Middle frontal gyrus (tissue), 1 donor: Measurements from ENCODE around the gene LYST.
"Not testable (repeated sequence)": the region's sequence is repeated elsewhere in the genome, so short reads cannot be mapped to it uniquely, and the experiment has no call there.

Experiments
- DNase-seq: peaks from one replicate; pipeline ENCODE4 v3.0.0-alpha.2; 2015; ENCODE audit warnings: low spot score; ENCODE audit errors: extremely low spot score

The LYST gene

DNA sequence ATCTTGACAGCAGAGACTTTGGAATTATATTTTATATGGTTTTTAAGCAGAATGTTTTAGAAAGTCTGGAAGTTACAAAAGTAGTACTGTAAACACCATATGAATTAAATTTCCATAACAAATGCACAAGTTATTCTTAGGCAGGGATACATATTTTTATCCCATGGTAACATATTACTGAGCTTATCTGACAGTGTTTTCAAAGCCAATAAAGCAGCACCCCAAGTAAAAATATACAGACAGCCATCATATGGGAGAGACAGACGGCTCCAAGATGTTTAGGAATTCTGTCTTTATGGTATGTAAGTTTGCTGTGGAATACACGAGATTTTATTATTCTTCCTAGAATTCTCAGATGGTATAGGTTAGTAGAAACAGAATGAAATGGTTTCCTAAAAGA is 205.1 kb downstream of the LYST start:
- no peak for DNase-seq

- DNase-seq, result no peak
These were observed 207.4 kb downstream of the LYST start for GRCh38 chr1:235659186-235659771.

DNA sequence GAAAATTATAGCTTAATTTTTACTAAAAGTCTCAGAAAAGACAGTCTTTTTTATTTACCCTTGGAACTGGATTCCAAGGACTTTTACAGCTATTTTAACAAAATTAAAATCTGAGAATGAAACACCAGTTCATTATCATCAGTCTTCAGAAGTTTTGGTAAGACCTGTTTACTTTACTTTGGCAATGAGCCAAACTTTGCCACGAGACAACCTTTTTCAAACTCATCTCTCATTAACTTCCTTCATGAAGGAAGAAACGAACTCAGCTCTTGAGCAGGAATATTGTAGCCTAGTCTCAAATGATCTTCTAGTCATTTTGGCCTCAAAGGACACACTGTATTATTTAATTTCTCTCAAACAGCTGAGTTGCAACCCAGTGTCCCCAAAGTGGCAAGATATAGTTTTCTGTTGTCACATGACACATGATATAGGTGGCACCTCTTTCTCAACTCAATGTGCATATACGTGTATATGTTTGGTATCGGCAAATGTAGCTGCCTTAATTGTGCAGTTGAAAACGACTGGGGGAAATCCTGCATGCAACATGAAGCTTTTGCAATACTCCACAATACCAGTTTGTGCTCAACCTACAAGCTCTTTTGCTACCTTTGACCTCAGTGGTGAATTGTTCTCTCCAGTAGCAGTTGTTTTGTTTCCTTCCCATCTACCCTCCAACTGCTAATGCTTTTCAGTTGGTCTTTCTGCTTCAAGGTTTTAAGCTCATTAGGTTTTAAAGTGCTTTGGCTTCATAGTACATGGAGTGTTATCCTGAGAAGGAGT is 208.8 kb downstream of the LYST start:
- DNase-seq, result no peak

DNA sequence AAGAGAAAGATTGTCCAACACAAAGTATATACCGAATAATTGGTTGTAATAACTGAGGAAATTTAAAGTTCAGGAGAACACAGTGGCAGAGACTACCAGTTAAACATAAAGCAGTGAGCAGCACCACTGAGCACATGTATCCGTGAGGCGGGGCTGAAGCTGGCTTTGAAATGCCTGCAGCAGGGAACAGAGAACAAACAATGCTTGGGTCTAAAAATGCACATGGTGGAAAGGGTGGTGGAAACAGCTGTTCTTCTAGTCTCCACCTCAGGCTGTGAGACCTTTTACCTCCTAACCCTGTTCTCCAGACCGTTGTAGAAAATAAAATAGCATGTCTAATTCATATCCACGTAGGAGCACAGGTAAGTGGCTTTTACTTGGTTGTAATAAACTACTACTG is 209.4 kb downstream of the LYST start:
- DNase-seq, result no peak

DNA sequence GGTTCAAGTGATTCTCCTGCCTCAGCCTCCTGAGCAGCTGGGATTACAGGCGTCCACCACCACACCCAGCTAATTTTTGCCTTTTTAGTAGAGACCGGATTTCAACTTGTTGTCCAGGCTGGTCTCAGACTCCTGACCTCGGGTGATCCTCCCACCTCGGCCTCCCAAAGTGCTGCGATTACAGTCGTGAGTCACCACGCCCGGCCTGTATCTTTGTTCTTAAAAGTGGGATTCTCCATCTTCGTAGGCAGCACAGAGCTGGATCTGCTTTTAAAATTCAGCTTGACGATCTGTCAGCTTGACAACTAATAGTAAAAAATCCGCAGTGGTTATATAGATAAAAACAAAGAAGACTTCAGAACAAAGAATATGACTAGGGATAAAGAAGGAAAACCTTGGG is 214.3 kb downstream of the LYST start:
- no peak for DNase-seq

DNA sequence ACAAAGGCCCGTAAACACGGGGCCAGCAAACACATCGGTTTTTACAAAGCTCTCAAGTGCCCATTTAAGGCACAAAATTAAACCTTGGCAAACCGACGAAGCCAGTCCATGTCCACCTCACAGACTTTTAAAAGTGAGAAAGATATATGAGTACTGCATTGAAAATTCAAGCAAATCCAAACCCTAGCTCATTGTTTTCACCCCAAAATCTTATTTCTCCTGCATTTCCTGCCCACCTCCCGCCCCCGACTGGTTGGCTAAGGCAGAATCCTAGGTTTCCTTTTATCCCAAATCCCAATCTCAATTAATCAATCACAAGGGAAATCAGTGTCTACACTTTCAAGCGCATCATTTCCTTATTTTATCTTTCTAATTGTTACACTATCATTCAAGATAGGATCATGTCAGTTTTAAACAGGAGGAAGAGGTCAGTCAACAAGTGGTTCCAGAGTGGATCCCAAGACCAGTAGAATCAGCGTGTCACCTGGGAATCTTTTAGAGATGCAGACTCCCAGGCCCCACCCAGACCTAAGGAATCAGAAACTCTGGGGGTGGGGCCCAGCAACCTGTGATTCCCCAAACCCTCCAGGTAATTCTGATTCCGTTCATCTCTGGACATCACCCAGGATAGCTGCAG is 215.4 kb downstream of the LYST start:
- DNase-seq, result no peak

GRCh38 chr1:235650341-235651169 is 216.2 kb downstream of the LYST start:
- DNase-seq, result no peak

DNA sequence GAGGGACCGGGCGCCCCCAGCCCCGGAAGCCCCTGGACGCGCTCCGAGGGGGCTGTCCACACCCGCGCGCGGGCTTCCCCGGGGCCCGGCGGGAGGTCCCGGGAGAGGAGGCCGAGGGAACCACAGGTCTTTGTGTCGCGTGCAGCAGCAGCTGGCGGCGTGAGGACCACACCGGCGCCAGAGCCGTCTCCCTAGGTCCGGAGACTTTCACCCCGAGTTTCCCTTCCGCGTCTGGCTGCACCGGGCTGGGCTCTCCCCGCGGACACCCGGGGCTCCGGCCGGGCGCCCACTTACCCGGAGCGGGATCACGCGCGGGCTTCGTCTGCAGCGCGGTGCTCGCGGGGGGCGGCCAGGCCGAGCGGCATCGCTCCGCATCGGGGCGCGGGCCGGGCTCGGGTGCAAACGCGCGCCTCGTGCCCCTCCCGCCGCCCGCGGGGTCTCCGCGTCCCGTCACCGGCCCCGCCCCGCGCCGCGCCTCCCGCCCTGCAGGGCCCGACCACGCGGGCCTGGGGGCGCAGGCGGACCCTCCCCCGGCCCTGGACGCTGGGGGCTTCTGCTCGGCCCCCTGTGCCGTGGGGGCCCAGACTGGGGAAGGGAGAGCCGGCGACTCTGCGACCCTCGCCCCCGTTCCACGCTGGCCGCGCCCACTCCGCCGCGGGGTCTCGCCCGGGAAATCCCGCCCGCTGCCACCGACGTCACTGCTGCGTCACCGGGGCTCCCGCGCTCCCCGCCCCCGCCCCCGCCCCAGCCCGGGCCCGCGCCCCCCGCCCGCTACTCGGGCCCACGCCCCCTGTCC is 217.1 kb downstream of the LYST start, which contains the start of gene GNG4:
GNG4 (minus strand) TSS at position 417 of the 796 bp plus-strand sequence. CDS start 65,946 bp downstream, outside the sequence.
- DNase-seq, result no peak

- DNase-seq, result no peak
These were observed 217.7 kb downstream of the LYST start for GRCh38 chr1:235648954-235649367.

GRCh38 chr1:235648407-235648907 is 218.2 kb downstream of the LYST start:
- DNase-seq, result no peak

DNA sequence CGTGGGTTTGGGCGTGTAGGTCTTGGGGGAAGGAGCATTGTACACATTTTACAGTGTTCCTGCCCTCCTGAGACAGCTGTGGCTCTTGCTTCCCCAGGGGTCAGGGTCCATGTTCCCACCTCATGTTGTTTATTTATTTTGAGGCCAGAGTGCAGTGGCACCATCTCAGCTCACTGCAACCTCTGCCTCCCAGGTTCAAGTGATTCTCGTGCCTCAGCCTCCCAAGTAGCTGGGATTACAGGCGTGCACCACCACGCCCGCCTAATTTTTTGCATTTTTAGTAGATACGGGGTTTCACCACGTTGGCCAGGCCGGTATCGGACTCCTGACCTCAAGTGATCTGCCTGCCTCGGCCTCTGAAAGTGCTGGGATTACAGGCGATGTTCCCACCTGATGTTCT is 219.2 kb downstream of the LYST start:
- not testable (repeated sequence) for DNase-seq

DNA sequence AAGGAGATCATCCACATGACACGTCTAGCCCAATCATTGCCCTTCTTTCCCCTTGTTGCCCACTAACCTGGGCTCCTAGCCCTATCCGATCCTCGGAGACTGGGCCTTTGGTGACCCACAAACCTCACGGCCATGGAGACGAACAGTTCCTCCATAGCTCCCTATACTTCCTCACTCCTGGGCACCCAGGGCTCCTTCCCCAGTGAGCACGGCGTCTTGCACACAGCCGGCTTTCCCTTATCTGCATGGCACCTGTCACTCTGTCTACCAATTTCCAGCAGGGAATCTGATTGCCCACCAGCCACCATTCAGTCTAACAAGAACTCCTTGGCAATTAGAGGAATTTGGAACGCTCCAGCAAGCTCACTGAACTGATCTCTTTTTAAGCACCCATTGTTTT is 220.2 kb downstream of the LYST start:
- DNase-seq, result no peak

GRCh38 chr1:235644693-235645305 is 221.9 kb downstream of the LYST start:
- DNase-seq, result no peak

- no peak for DNase-seq
These were observed 222.6 kb downstream of the LYST start for GRCh38 chr1:235643837-235644692.

- DNase-seq, result no peak
These were observed 223.7 kb downstream of the LYST start for GRCh38 chr1:235642943-235643371.

DNA sequence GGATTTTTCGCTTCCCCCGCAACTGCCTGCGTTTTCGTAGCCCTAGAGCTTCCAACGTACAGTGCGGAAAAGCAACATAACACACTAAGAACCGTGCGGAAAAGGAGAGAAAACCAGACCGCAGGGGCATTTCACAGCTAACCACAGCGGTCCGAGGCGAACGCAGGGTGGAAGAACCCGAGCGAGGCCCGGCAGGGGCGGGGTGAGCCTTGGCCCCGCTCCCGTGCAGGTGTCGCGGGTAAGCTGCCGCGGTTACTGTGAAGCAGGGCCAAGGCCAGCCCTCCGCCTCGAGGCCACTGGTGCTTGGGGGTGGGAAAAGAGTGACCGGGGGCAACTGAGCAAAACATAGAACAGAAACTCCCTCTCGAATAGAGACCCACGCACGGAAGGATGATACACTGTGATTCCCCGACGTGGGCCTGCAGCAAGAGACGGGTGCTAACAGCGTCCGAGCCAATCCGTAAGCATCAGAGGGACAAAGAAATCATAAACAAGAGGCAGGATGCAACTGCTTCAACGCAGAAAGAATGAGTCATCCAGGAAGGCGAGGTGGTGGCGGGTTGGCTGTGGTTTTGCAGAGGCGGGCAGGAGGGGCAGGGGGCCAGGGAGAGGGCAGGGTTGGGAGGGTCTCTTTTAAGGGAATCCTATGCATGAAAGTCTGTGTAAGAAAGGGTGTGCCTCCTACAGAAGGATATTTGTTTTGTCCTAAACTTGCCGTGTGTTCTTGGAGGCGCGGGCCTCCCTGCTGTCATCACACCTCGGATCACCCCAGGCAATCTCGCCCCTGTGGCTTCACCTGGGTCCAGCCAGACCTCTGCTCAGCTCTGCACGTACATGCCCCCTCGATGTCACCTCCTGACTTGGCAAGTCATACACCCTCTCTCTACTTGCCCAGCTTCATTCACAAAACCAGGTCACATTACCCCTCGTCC is 224.4 kb downstream of the LYST start:
- no peak for DNase-seq

DNA sequence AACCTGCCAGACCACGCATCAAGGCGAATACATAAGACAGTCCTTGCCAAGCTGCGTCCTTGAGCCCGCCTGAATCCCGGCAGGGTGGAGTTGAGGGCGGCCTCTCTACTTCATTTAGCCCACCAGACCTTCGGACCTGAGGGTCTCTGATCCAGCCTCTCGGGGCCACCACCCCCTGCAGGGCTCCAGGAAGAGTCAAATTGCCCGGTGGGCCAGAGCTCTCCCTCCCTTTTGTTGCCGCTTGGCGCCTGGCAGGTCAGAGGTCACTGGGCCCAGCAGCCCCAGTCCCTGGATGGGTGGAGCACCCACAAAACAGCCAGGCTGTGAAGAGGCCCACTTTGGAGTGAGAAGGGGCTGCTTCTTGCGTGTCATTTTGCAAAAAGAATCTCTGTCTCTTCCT is 226.1 kb downstream of the LYST start:
- no peak for DNase-seq
